Loucy (cell line): ENCODE results near the gene ZDHHC14.

Experiments
- H2AFZ ChIP-seq: fragments of 200-600 bp; sonication (generic); 2 replicates; pipeline ENCODE4 v1.6.0; 2016; ENCODE audit warnings: antibody characterized with exemption, mild to moderate bottlenecking, low read length, moderate library complexity
- H3F3A ChIP-seq: fragments of 200-600 bp; 2 replicates; pipeline ENCODE4 v1.6.0; 2016; ENCODE audit warnings: antibody characterized with exemption, low read depth, mild to moderate bottlenecking
- H3K27me3 ChIP-seq: fragments of 200-600 bp; sonication (generic); 2 replicates; pipeline ENCODE4 v1.6.1; 2014; ENCODE audit warnings: low read length, mild to moderate bottlenecking; ENCODE audit not compliant: insufficient read depth, poor library complexity, severe bottlenecking
- H3K36me3 ChIP-seq: fragments of 200-600 bp; sonication (generic); 2 replicates; pipeline ENCODE4 v1.6.1; 2016; ENCODE audit warnings: low read length; ENCODE audit not compliant: insufficient read depth
- H3K4me1 ChIP-seq: fragments of 200-600 bp; sonication (generic); 2 replicates; pipeline ENCODE4 v1.5.1; 2014; ENCODE audit warnings: low read length, mild to moderate bottlenecking; ENCODE audit not compliant: insufficient read depth, poor library complexity, severe bottlenecking
- H3K4me2 ChIP-seq: fragments of 200-600 bp; sonication (generic); 2 replicates; pipeline ENCODE4 v1.6.0; 2014; ENCODE audit warnings: antibody characterized with exemption, low read length, low read depth, mild to moderate bottlenecking; ENCODE audit not compliant: poor library complexity, severe bottlenecking
- H3K4me3 ChIP-seq: fragments of 200-600 bp; sonication (generic); 2 replicates; pipeline ENCODE4 v1.5.1; 2014; ENCODE audit warnings: low read length, mild to moderate bottlenecking, mixed read lengths; ENCODE audit not compliant: poor library complexity, severe bottlenecking
- H3K79me2 ChIP-seq: fragments of 200-600 bp; sonication (generic); 2 replicates; pipeline ENCODE4 v1.6.1; 2014; ENCODE audit warnings: low read length; ENCODE audit not compliant: insufficient read depth
- H3K9ac ChIP-seq: fragments of 200-600 bp; sonication (generic); 2 replicates; pipeline ENCODE4 v1.6.0; 2014; ENCODE audit warnings: mild to moderate bottlenecking, low read depth, low read length, moderate library complexity; ENCODE audit not compliant: poor library complexity, severe bottlenecking
- H3K9me2 ChIP-seq: fragments of 200-600 bp; sonication (generic); replicated peaks from 2 replicates; pipeline ENCODE4 v1.6.1; 2016; ENCODE audit warnings: low read depth, low read length, mixed read lengths
- H3K9me3 ChIP-seq: fragments of 200-600 bp; sonication (generic); 2 replicates; pipeline ENCODE4 v1.6.1; 2014; ENCODE audit warnings: mild to moderate bottlenecking, antibody characterized with exemption, low read length, low read depth; ENCODE audit not compliant: insufficient read depth
- H4K20me1 ChIP-seq: fragments of 200-600 bp; sonication (generic); 2 replicates; pipeline ENCODE4 v1.6.0; 2014; ENCODE audit warnings: antibody characterized with exemption, low read length, mild to moderate bottlenecking; ENCODE audit not compliant: insufficient read depth, poor library complexity, severe bottlenecking
- EZH2phosphoT487 ChIP-seq: fragments of 200-600 bp; IDR thresholded peaks from 2 replicates; pipeline ENCODE4 v1.6.1; 2018; ENCODE audit warnings: antibody characterized with exemption, mild to moderate bottlenecking, moderate library complexity, borderline replicate concordance
- TF ChIP-seq, protein P1 (sequence below): fragments of 200-600 bp; sonication (generic); conservative IDR thresholded peaks from 2 replicates; pipeline ENCODE4 v1.5.1; 2014; ENCODE audit warnings: mild to moderate bottlenecking, antibody characterized with exemption, low read length

The ZDHHC14 gene

DNA sequence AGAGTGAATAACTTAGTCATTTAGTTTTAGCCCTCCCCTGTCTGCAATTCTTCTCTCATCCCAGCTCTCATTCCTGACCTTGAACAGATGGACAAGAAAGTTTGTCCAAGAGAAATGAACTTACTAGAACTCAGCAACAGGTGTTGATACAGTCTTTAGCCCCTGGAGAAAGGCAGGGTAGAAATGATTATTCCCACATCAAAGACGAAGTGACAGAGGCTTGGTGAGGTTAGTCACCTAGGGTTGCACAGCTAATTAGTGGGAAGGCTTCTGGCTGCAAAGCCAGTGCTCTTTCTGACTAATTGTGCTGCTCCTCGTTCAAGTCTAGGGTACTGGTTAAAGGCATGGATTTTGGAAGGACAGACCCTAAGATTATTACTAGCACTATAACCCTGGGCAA, 4.5 kb downstream of the ZDHHC14 start:
- TF ChIP-seq, protein P1, sequence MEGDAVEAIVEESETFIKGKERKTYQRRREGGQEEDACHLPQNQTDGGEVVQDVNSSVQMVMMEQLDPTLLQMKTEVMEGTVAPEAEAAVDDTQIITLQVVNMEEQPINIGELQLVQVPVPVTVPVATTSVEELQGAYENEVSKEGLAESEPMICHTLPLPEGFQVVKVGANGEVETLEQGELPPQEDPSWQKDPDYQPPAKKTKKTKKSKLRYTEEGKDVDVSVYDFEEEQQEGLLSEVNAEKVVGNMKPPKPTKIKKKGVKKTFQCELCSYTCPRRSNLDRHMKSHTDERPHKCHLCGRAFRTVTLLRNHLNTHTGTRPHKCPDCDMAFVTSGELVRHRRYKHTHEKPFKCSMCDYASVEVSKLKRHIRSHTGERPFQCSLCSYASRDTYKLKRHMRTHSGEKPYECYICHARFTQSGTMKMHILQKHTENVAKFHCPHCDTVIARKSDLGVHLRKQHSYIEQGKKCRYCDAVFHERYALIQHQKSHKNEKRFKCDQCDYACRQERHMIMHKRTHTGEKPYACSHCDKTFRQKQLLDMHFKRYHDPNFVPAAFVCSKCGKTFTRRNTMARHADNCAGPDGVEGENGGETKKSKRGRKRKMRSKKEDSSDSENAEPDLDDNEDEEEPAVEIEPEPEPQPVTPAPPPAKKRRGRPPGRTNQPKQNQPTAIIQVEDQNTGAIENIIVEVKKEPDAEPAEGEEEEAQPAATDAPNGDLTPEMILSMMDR, result no peak
- no peak for TF ChIP-seq EZH2phosphoT487
- Histone ChIP-seq H3K4me3 (no peak overlapping the region), H3K4me1 (peaks cover 34% of the 10 kb centered on the region), H3K4me2 (no peak overlapping the region), H2AFZ (no peak overlapping the region), H3K27me3 (no peaks in the 10 kb centered on the region), H3K9ac (no peak overlapping the region), H3K79me2 (peaks cover 16% of the 10 kb centered on the region; the same call in 1 of the 2 replicates), H3K9me2 (no peaks in the 10 kb centered on the region), H4K20me1 (peaks cover 10% of the 10 kb centered on the region), H3K36me3 (no peaks in the 10 kb centered on the region), H3K9me3 (peaks cover 6% of the 10 kb centered on the region), H3F3A (0 out of 2 replicates have a peak, but pooled peaks cover 2% of the 10 kb centered on the region)

GRCh38 chr6:157386023-157386422, 5.0 kb downstream of the ZDHHC14 start:
- no peaks in the 10 kb centered on the region for H3K27me3 ChIP-seq
- H3K4me3 ChIP-seq, result no peak overlapping the region
- H3K4me2 ChIP-seq, result no peak overlapping the region
- H3K79me2 ChIP-seq, result peaks cover 14% of the 10 kb centered on the region; the same call in 1 of the 2 replicates
- no peaks in the 10 kb centered on the region for H3K9me2 ChIP-seq
- no peak overlapping the region for H3K9ac ChIP-seq
- H3F3A ChIP-seq, result 0 out of 2 replicates have a peak, but pooled peaks cover 2% of the 10 kb centered on the region
- H3K9me3 ChIP-seq, result peaks cover 11% of the 10 kb centered on the region
- peaks cover 10% of the 10 kb centered on the region for H4K20me1 ChIP-seq
- H2AFZ ChIP-seq, result no peak overlapping the region
- no peaks in the 10 kb centered on the region for H3K36me3 ChIP-seq
- TF ChIP-seq, protein P1, result no peak
- no peak for TF ChIP-seq EZH2phosphoT487
- H3K4me1 ChIP-seq, result peaks cover 34% of the 10 kb centered on the region

GRCh38 chr6:157386454-157386853, 5.5 kb downstream of the ZDHHC14 start:
- H3F3A ChIP-seq, result 0 out of 2 replicates have a peak, but pooled peaks cover 2% of the 10 kb centered on the region
- no peak overlapping the region for H3K9ac ChIP-seq
- no peaks in the 10 kb centered on the region for H3K36me3 ChIP-seq
- H4K20me1 ChIP-seq, result peaks cover 10% of the 10 kb centered on the region
- H3K9me3 ChIP-seq, result peaks cover 14% of the 10 kb centered on the region
- TF ChIP-seq, protein P1, result no peak
- H3K27me3 ChIP-seq, result no peaks in the 10 kb centered on the region
- H2AFZ ChIP-seq, result no peak overlapping the region
- H3K4me3 ChIP-seq, result no peak overlapping the region
- H3K79me2 ChIP-seq, result peaks cover 14% of the 10 kb centered on the region; the same call in 1 of the 2 replicates
- no peak overlapping the region for H3K4me2 ChIP-seq
- no peaks in the 10 kb centered on the region for H3K9me2 ChIP-seq
- peaks cover 34% of the 10 kb centered on the region for H3K4me1 ChIP-seq
